ENCODE results near the gene ALMS1. TPM values are rescaled to one million over a fixed set of nuclear protein-coding genes. Genes with fewer than 3 reads are reported as not detected.

ALMS1 gene
- total and polyA plus RNA-seq, 2 of the 8 experiments (the other 6 are each of a cell fraction or from before 2014, with no cell fraction given): 21.8 to 45.6 TPM

- H2BK12ac ChIP-seq (ENCODE audit: low read depth, low read length): no peak overlapping the region
- no peak overlapping the region for H2BK15ac ChIP-seq (ENCODE audit: low read length)
- no peak overlapping the region for H3K14ac ChIP-seq (ENCODE audit: insufficient read length)
- H3K4me1 ChIP-seq (replicated peaks in 1 of 4; ENCODE audit: control insufficient read depth in 3 of 4, insufficient read depth in 4 of 4, low read length in 3 of 4): no peaks in the 10 kb centered on the region
- no peaks in the 10 kb centered on the region for H3K79me1 ChIP-seq (ENCODE audit: low read depth, low read length)
- no peak overlapping the region for H2AFZ ChIP-seq (ENCODE audit: low read length)
- H3K4ac ChIP-seq (replicated peaks; ENCODE audit: insufficient read length, low read depth, low read length): no peak overlapping the region
- H4K20me1 ChIP-seq (replicated peaks in 1 of 2; ENCODE audit: control insufficient read depth in 1 of 2, insufficient read depth in 2 of 2, low read length in 2 of 2): no peaks in the 10 kb centered on the region
- CTCF ChIA-PET (ENCODE audit: partially characterized antibody): interaction anchor here (1.5 kb wide), 1 partner anchor 10 kb away, joined by 4 read pairs; no protein-coding TSS in a partner anchor
- H3K18ac ChIP-seq (ENCODE audit: extremely low read depth, low read length): no peak overlapping the region
- H3K23ac ChIP-seq (ENCODE audit: insufficient read length): no peak overlapping the region
- H3K4me3 ChIP-seq (ENCODE audit: extremely low read depth in 1 of 4, insufficient read depth in 2 of 4, low read depth in 3 of 4, low read length in 4 of 4): no peak overlapping the region
- FAIRE-seq: no peak
- WGBS, 2 experiments (ENCODE audit: extremely low coverage in 1 of 2, insufficient coverage in 1 of 2, insufficient read length in 1 of 2, insufficient replicate concordance in 2 of 2, low coverage in 1 of 2, low lambda C conversion rate in 2 of 2, missing lambda C conversion rate in 1 of 2): 78% methylated on average over 1 of the region's 1 CpG; no CpG with 5 or more reads in 1 of the 2 experiments
- TF ChIP-seq TCF12 (IDR thresholded peaks at IDR 0.05; ENCODE audit: low read depth, low read length): no peak
- TF ChIP-seq SIX5 (IDR thresholded peaks at IDR 0.05; ENCODE audit: low read depth, low read length): no peak
- TF ChIP-seq, protein P1, sequence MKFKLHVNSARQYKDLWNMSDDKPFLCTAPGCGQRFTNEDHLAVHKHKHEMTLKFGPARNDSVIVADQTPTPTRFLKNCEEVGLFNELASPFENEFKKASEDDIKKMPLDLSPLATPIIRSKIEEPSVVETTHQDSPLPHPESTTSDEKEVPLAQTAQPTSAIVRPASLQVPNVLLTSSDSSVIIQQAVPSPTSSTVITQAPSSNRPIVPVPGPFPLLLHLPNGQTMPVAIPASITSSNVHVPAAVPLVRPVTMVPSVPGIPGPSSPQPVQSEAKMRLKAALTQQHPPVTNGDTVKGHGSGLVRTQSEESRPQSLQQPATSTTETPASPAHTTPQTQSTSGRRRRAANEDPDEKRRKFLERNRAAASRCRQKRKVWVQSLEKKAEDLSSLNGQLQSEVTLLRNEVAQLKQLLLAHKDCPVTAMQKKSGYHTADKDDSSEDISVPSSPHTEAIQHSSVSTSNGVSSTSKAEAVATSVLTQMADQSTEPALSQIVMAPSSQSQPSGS (IDR thresholded peaks at IDR 0.05; ENCODE audit: low read length): no peak
- H3K23me2 ChIP-seq (ENCODE audit: low read depth, low read length): no peaks in the 10 kb centered on the region
- H2BK20ac ChIP-seq (ENCODE audit: low read length): no peak overlapping the region
- H3K36me3 ChIP-seq (ENCODE audit: control insufficient read depth in 2 of 4, insufficient read depth in 4 of 4, low read length in 3 of 4): peaks cover 3 to 57% (median 19%) of the 10 kb centered on the region in 4 experiments; a peak in 6 of 8 replicates
- H4K91ac ChIP-seq (replicated peaks; ENCODE audit: insufficient read length, low read length): no peak overlapping the region
- H4K5ac ChIP-seq (ENCODE audit: insufficient read length, low read depth, low read length): no peak overlapping the region
- H4K8ac ChIP-seq (ENCODE audit: extremely low read depth, insufficient read depth, low read length): no peak overlapping the region
- H3K27ac ChIP-seq (ENCODE audit: low read depth, low read length): no peak overlapping the region
- no peak overlapping the region for H2AK5ac ChIP-seq (ENCODE audit: low read depth, low read length)
- H3K9ac ChIP-seq (replicated peaks in 1 of 4; ENCODE audit: extremely low read depth in 1 of 4, low read depth in 3 of 4, low read length in 3 of 4): no peak overlapping the region
- no peaks in the 10 kb centered on the region for H3K79me2 ChIP-seq (ENCODE audit: control insufficient read depth in 1 of 2, insufficient read depth in 2 of 2, low read length in 2 of 2)
- no peak overlapping the region for H3K56ac ChIP-seq (replicated peaks; ENCODE audit: insufficient read length, low read depth, low read length)
- H2BK5ac ChIP-seq (ENCODE audit: low read depth, low read length): no peak overlapping the region
- no peak overlapping the region for H2BK120ac ChIP-seq (replicated peaks; ENCODE audit: low read depth, low read length)
- no peak overlapping the region for H3K4me2 ChIP-seq (ENCODE audit: insufficient read depth in 1 of 2, low read depth in 2 of 2, low read length in 2 of 2)
- POLR2A ChIA-PET (ENCODE audit: partially characterized antibody): no interaction called here
- DNase-seq (ENCODE audit: low read depth in 1 of 2, low spot score in 2 of 2): no peak
- H3K27me3 ChIP-seq (replicated peaks in 1 of 4; ENCODE audit: control insufficient read depth in 3 of 4, extremely low read depth in 1 of 4, insufficient read depth in 3 of 4, low read length in 3 of 4): no peaks in the 10 kb centered on the region
- peaks cover 28 to 43% of the 10 kb centered on the region in 2 experiments for H3K9me3 ChIP-seq (ENCODE audit: insufficient read depth in 2 of 2, low read depth in 1 of 2, low read length in 1 of 2)
These were observed 146.7 kb downstream of the ALMS1 start for GRCh38 chr2:73532381-73532780.
